Transverse colon (tissue), 3 donors: Measurements from ENCODE around the gene RABGAP1L.
A peak's percentile ranks its signal among the peaks of the same experiment; 100 is the strongest.

Experiments
- CTCF ChIP-seq, 5 experiments: fragments of 200-600 bp in 3 of 5; fragments of 450-650 bp in 2 of 5; sonication (generic) in 3 of 5; IDR thresholded peaks; 1 replicate in 2 of 5; 2 replicates in 3 of 5; pipeline ENCODE4 v1.5.1; 2016 to 2017; ENCODE audit warnings: antibody characterized with exemption in 5 of 5, inconsistent platforms in 3 of 5, mild to moderate bottlenecking in 2 of 5, moderate library complexity in 1 of 5
- POLR2A ChIP-seq: fragments of 450-650 bp; IDR thresholded peaks from one replicate; pipeline ENCODE4 v1.6.1; 2016; ENCODE audit warnings: antibody characterized with exemption, mild to moderate bottlenecking, moderate library complexity

- TF ChIP-seq CTCF (IDR thresholded peaks at IDR 0.05): peak; percentile 77 to 91 (median 84)
- no peak for TF ChIP-seq POLR2A
Observed at GRCh38 chr1:174998569-174999215, 839.4 kb downstream of the RABGAP1L start.
